BLaER1 (cell line): ENCODE results near the gene MYT1.
"Not testable (repeated sequence)": the region's sequence is repeated elsewhere in the genome, so short reads cannot be mapped to it uniquely, and the experiment has no call there.

Source experiments
- H3K27ac ChIP-seq: shearing (Covaris generic); formaldehyde crosslinking; 2 replicates; pipeline ENCODE4 v1.8.1; 2022
- H3K27me3 ChIP-seq: shearing (Covaris generic); formaldehyde crosslinking; 2 replicates; pipeline ENCODE4 v1.8.1; 2022
- H3K36me3 ChIP-seq: shearing (Covaris generic); formaldehyde crosslinking; 2 replicates; pipeline ENCODE4 v1.8.1; 2022
- H3K4me1 ChIP-seq: shearing (Covaris generic); formaldehyde crosslinking; 2 replicates; pipeline ENCODE4 v1.8.1; 2022
- H3K4me2 ChIP-seq: shearing (Covaris generic); formaldehyde crosslinking; 2 replicates; pipeline ENCODE4 v1.8.1; 2022
- H3K4me3 ChIP-seq: shearing (Covaris generic); formaldehyde crosslinking; 2 replicates; pipeline ENCODE4 v1.8.1; 2022
- H3K9ac ChIP-seq: shearing (Covaris generic); formaldehyde crosslinking; 2 replicates; pipeline ENCODE4 v1.8.1; 2022
- H3K9me3 ChIP-seq: shearing (Covaris generic); formaldehyde crosslinking; 2 replicates; pipeline ENCODE4 v1.8.1; 2022
- H4K20me1 ChIP-seq: shearing (Covaris generic); formaldehyde crosslinking; 2 replicates; pipeline ENCODE4 v1.8.1; 2022
- Cebpa-rat ChIP-seq: shearing (Covaris generic); IDR thresholded peaks from 2 replicates; pipeline ENCODE4 v1.8.1; 2022

MYT1 gene

GRCh38 chr20:64129146-64129782 is 35.0 kb upstream of the MYT1 start:
- Histone ChIP-seq H3K9ac (no peak overlapping the region), H3K9me3 (no peaks in the 10 kb centered on the region), H3K27me3 (no peaks in the 10 kb centered on the region), H3K4me1 (no peaks in the 10 kb centered on the region), H3K36me3 (no peaks in the 10 kb centered on the region), H3K4me3 (no peak overlapping the region), H3K27ac (no peak overlapping the region), H4K20me1 (no peaks in the 10 kb centered on the region), H3K4me2 (no peak overlapping the region)
- no peak for TF ChIP-seq Cebpa-rat

GRCh38 chr20:64130271-64130670 is 34.0 kb upstream of the MYT1 start:
- TF ChIP-seq Cebpa-rat: no peak
- Histone ChIP-seq H3K27me3 (no peaks in the 10 kb centered on the region), H3K9ac (no peak overlapping the region), H3K9me3 (no peaks in the 10 kb centered on the region), H4K20me1 (no peaks in the 10 kb centered on the region), H3K4me3 (no peak overlapping the region), H3K4me1 (no peaks in the 10 kb centered on the region), H3K36me3 (no peaks in the 10 kb centered on the region), H3K27ac (no peak overlapping the region), H3K4me2 (no peak overlapping the region)

- H3K4me2 ChIP-seq: no peak overlapping the region
- no peak overlapping the region for H3K4me3 ChIP-seq
- H3K27ac ChIP-seq: no peak overlapping the region
- no peaks in the 10 kb centered on the region for H3K9me3 ChIP-seq
- H3K36me3 ChIP-seq: no peaks in the 10 kb centered on the region
- H4K20me1 ChIP-seq: no peaks in the 10 kb centered on the region
- H3K27me3 ChIP-seq: no peaks in the 10 kb centered on the region
- TF ChIP-seq Cebpa-rat: no peak
- H3K9ac ChIP-seq: no peak overlapping the region
- no peaks in the 10 kb centered on the region for H3K4me1 ChIP-seq
Observed at GRCh38 chr20:64130876-64131275, 33.4 kb upstream of the MYT1 start.

GRCh38 chr20:64131406-64131805 is 32.8 kb upstream of the MYT1 start:
- no peaks in the 10 kb centered on the region for H3K36me3 ChIP-seq
- no peak overlapping the region for H3K4me3 ChIP-seq
- TF ChIP-seq Cebpa-rat: no peak
- no peak overlapping the region for H3K27ac ChIP-seq
- H3K27me3 ChIP-seq: no peaks in the 10 kb centered on the region
- no peaks in the 10 kb centered on the region for H3K4me1 ChIP-seq
- no peak overlapping the region for H3K4me2 ChIP-seq
- H3K9me3 ChIP-seq: no peaks in the 10 kb centered on the region
- no peak overlapping the region for H3K9ac ChIP-seq
- H4K20me1 ChIP-seq: no peaks in the 10 kb centered on the region

GRCh38 chr20:64133951-64134407 is 30.3 kb upstream of the MYT1 start:
- Histone ChIP-seq H3K27me3 (no peaks in the 10 kb centered on the region), H3K9ac (no peak overlapping the region), H4K20me1 (no peaks in the 10 kb centered on the region), H3K4me3 (no peak overlapping the region), H3K4me1 (no peaks in the 10 kb centered on the region; the same call in 1 of the 2 replicates), H3K4me2 (no peak overlapping the region), H3K9me3 (no peaks in the 10 kb centered on the region), H3K27ac (no peak overlapping the region), H3K36me3 (no peaks in the 10 kb centered on the region)
- TF ChIP-seq Cebpa-rat: no peak

- H3K36me3 ChIP-seq, H3K4me2 ChIP-seq: not testable (repeated sequence)
Observed at GRCh38 chr20:64134744-64135143, 29.5 kb upstream of the MYT1 start.

GRCh38 chr20:64136004-64136710 is 28.1 kb upstream of the MYT1 start:
- H3K4me3 ChIP-seq: no peak overlapping the region
- no peak overlapping the region for H3K4me2 ChIP-seq
- H3K9ac ChIP-seq: no peak overlapping the region
- no peaks in the 10 kb centered on the region for H3K36me3 ChIP-seq
- no peaks in the 10 kb centered on the region for H4K20me1 ChIP-seq
- no peaks in the 10 kb centered on the region; the same call in 1 of the 2 replicates for H3K4me1 ChIP-seq
- H3K27ac ChIP-seq: no peak overlapping the region
- no peaks in the 10 kb centered on the region for H3K9me3 ChIP-seq
- no peaks in the 10 kb centered on the region for H3K27me3 ChIP-seq
- TF ChIP-seq Cebpa-rat: no peak

More at GRCh38 chr20:64134744-64135143, 29.5 kb upstream of the MYT1 start:
- not testable (repeated sequence) for H3K4me1 ChIP-seq, H3K9me3 ChIP-seq, H4K20me1 ChIP-seq, H3K27me3 ChIP-seq, H3K9ac ChIP-seq, H3K4me3 ChIP-seq, H3K27ac ChIP-seq

- H3K4me3 ChIP-seq: no peak overlapping the region
- H3K9me3 ChIP-seq: no peaks in the 10 kb centered on the region
- H4K20me1 ChIP-seq: no peaks in the 10 kb centered on the region
- no peak overlapping the region for H3K27ac ChIP-seq
- peaks cover 13% of the 10 kb centered on the region for H3K4me1 ChIP-seq
- no peaks in the 10 kb centered on the region for H3K36me3 ChIP-seq
- H3K27me3 ChIP-seq: no peaks in the 10 kb centered on the region
- no peak overlapping the region for H3K4me2 ChIP-seq
- H3K9ac ChIP-seq: no peak overlapping the region
- no peak for TF ChIP-seq Cebpa-rat
Observed at GRCh38 chr20:64137598-64138031, 26.6 kb upstream of the MYT1 start.

GRCh38 chr20:64138276-64138815 is 25.9 kb upstream of the MYT1 start:
- no peaks in the 10 kb centered on the region for H3K9me3 ChIP-seq
- H3K4me1 ChIP-seq: peaks cover 20% of the 10 kb centered on the region
- no peak overlapping the region for H3K4me3 ChIP-seq
- no peak overlapping the region for H3K4me2 ChIP-seq
- TF ChIP-seq Cebpa-rat: no peak
- H3K36me3 ChIP-seq: no peaks in the 10 kb centered on the region
- no peaks in the 10 kb centered on the region for H4K20me1 ChIP-seq
- no peak overlapping the region for H3K9ac ChIP-seq
- H3K27me3 ChIP-seq: no peaks in the 10 kb centered on the region
- H3K27ac ChIP-seq: no peak overlapping the region

- H3K27ac ChIP-seq: no peak overlapping the region
- peaks cover 2% of the 10 kb centered on the region for H3K9me3 ChIP-seq
- no peak overlapping the region for H3K9ac ChIP-seq
- H3K4me2 ChIP-seq: no peak overlapping the region
- H3K4me3 ChIP-seq: no peak overlapping the region
- no peaks in the 10 kb centered on the region for H4K20me1 ChIP-seq
- H3K27me3 ChIP-seq: no peaks in the 10 kb centered on the region
- no peak for TF ChIP-seq Cebpa-rat
- peaks cover 22% of the 10 kb centered on the region for H3K4me1 ChIP-seq
- no peaks in the 10 kb centered on the region for H3K36me3 ChIP-seq
Observed at GRCh38 chr20:64139199-64140060, 24.8 kb upstream of the MYT1 start.
